Fibroblast of skin of right quadriceps (primary cell): ENCODE results near the gene SLC15A5.

ENCODE experiments used
- DNase-seq: peaks from one replicate; pipeline ENCODE4 v3.0.0-alpha.2; 2013

Gene SLC15A5

GRCh38 chr12:16168078-16168477 is 109.4 kb downstream of the SLC15A5 start:
- no peak for DNase-seq

- no peak for DNase-seq
Measured at GRCh38 chr12:16166563-16167470, 110.7 kb downstream of the SLC15A5 start.

GRCh38 chr12:16165506-16165905 is 112.0 kb downstream of the SLC15A5 start:
- peak; percentile 25 for DNase-seq

GRCh38 chr12:16163901-16164300 is 113.6 kb downstream of the SLC15A5 start:
- DNase-seq: no peak

GRCh38 chr12:16163146-16163545 is 114.3 kb downstream of the SLC15A5 start:
- no peak for DNase-seq

- no peak for DNase-seq
Measured at GRCh38 chr12:16159571-16159970, 117.9 kb downstream of the SLC15A5 start.

GRCh38 chr12:16158050-16158449 is 119.4 kb downstream of the SLC15A5 start:
- DNase-seq: no peak

- no peak for DNase-seq
Measured at GRCh38 chr12:16155938-16156337, 121.5 kb downstream of the SLC15A5 start.

GRCh38 chr12:16154990-16155389 is 122.5 kb downstream of the SLC15A5 start:
- no peak for DNase-seq

- DNase-seq: no peak
Measured at GRCh38 chr12:16152885-16153673, 124.4 kb downstream of the SLC15A5 start.

GRCh38 chr12:16150276-16150675 is 127.2 kb downstream of the SLC15A5 start:
- no peak for DNase-seq

- no peak for DNase-seq
Measured at GRCh38 chr12:16148938-16149337, 128.5 kb downstream of the SLC15A5 start.
